NOMO-1 treated with DMSO at 0.1 percent for 48 hours (cell line): Measurements from ENCODE around the gene CFAP92.

ENCODE experiments used
- DNase-seq: peaks from one replicate; lab custom pipeline; 2025; ENCODE audit not compliant: unreplicated experiment; lab: John Stamatoyannopoulos, UW

Gene CFAP92

GRCh38 chr3:129006864-129007263 lies 13.0 kb upstream of the CFAP92 start:
- DNase-seq: no peak

GRCh38 chr3:129005526-129006303 lies 11.8 kb upstream of the CFAP92 start:
- DNase-seq: peak; percentile 15

GRCh38 chr3:129004639-129005295 lies 10.9 kb upstream of the CFAP92 start:
- no peak for DNase-seq

- DNase-seq: no peak
These were observed 9.8 kb upstream of the CFAP92 start for GRCh38 chr3:129003578-129004112.

- DNase-seq: no peak
These were observed 9.0 kb upstream of the CFAP92 start for GRCh38 chr3:129002573-129003569.

- peak; percentile 46 for DNase-seq
These were observed 8.1 kb upstream of the CFAP92 start for GRCh38 chr3:129001806-129002572.

GRCh38 chr3:129001101-129001805 lies 7.4 kb upstream of the CFAP92 start, which contains the start of gene EFCC1:
TSS of gene EFCC1 (plus strand) at chr3:129001304. CDS start at chr3:129001629, 325 bp downstream.
- peak; percentile 26 for DNase-seq

GRCh38 chr3:129000742-129001100 lies 6.8 kb upstream of the CFAP92 start:
- no peak for DNase-seq

- DNase-seq: no peak
These were observed 5.2 kb upstream of the CFAP92 start for GRCh38 chr3:128999102-128999501.

- DNase-seq: peak; percentile 27
These were observed 4.7 kb upstream of the CFAP92 start for GRCh38 chr3:128998561-128998960.

GRCh38 chr3:128997486-128998133 lies 3.7 kb upstream of the CFAP92 start:
- peak; percentile 80 for DNase-seq

- DNase-seq: no peak
These were observed 2.9 kb upstream of the CFAP92 start for GRCh38 chr3:128996726-128997125.

GRCh38 chr3:128996200-128996599 lies 2.3 kb upstream of the CFAP92 start:
- peak; percentile 98 for DNase-seq

GRCh38 chr3:128995737-128996136 lies 1.9 kb upstream of the CFAP92 start:
- DNase-seq: no peak

GRCh38 chr3:128994581-128995546 lies 988 bp upstream of the CFAP92 start:
- DNase-seq: no peak

- DNase-seq: no peak
These were observed 267 bp upstream of the CFAP92 start for GRCh38 chr3:128994173-128994512.

- no peak for DNase-seq
These were observed 883 bp downstream of the CFAP92 start for GRCh38 chr3:128992926-128993460.

- peak; percentile 99 for DNase-seq
These were observed 2.5 kb downstream of the CFAP92 start for GRCh38 chr3:128991355-128991895.
